Ovary (tissue), 9 donors: ENCODE results near the gene DHDH. TPM values are rescaled to one million over a fixed set of nuclear protein-coding genes. Genes with fewer than 3 reads are reported as not detected.
A peak's percentile ranks its signal among the peaks of the same experiment; 100 is the strongest.

ENCODE experiments used
- DNase-seq, 5 donors: peaks; one replicate each; pipeline ENCODE4 v3.0.0-alpha.2; 2019 to 2020
- H3K27ac ChIP-seq, 2 donors: fragments of 200-600 bp; one replicate each; pipeline versions ENCODE4 v1.5.1 to v1.8.0; 2019 to 2022
- H3K27me3 ChIP-seq: fragments of 200-600 bp; one replicate; pipeline ENCODE4 v1.8.0; 2022
- H3K36me3 ChIP-seq: fragments of 200-600 bp; sonication (generic); one replicate; pipeline ENCODE4 v1.5.1; 2019
- H3K4me1 ChIP-seq: one replicate; pipeline ENCODE4 v1.8.1; 2013; ENCODE audit warnings: mild to moderate bottlenecking, moderate library complexity; ENCODE audit not compliant: insufficient read depth
- H3K4me3 ChIP-seq: fragments of 200-600 bp; sonication (generic); one replicate; pipeline ENCODE4 v1.5.1; 2017
- H3K9me3 ChIP-seq, 2 donors: fragments of 200-600 bp in 1 of 2; sonication (generic) in 1 of 2; one replicate each; pipeline versions ENCODE4 v1.5.1 to v1.8.1; 2013 to 2019; ENCODE audit warnings: mild to moderate bottlenecking in 1 of 2, moderate library complexity in 1 of 2
- CTCF ChIP-seq, 3 donors: fragments of 450-650 bp in 2 of 3; fragments of 200-600 bp in 1 of 3; IDR thresholded peaks; one replicate each; pipeline versions ENCODE4 v1.5.1 to v1.8.0; 2016 to 2022; ENCODE audit warnings: antibody characterized with exemption in 3 of 3, mild to moderate bottlenecking in 1 of 3
- EP300 ChIP-seq: sonication (generic); formaldehyde crosslinking; IDR thresholded peaks from one replicate; pipeline ENCODE4 v1.6.1; 2017; ENCODE audit warnings: antibody characterized with exemption
- POLR2A ChIP-seq: fragments of 450-650 bp; IDR thresholded peaks from one replicate; pipeline ENCODE4 v1.6.1; 2017; ENCODE audit warnings: antibody characterized with exemption, mild to moderate bottlenecking, moderate library complexity
- WGBS, 3 donors: extraction: QIAGEN DNeasy Blood & Tissue Kit in 1 of 3; methylation state at CpG; one replicate each; pipeline versions ENCODE4 v1.1.5 to v1.1.7; 2013 to 2017; 5-methylcytosine and 5-hydroxymethylcytosine counted together
- intact Hi-C, 4 donors: fragments of 100-400 bp; cut with DNase I; formaldehyde crosslinking; loops; one replicate each; pipeline versions ENCODE4 v1.11.0 to v1.15.1; 2022 to 2023
- polyA plus RNA-seq, 2 donors: library from polyadenylated mRNA; stranded (reverse); fragments of 200-250 nt in 1 of 2; fragments of 350-450 nt in 1 of 2; fragmentation: Illumina TruSeq in 1 of 2; extraction: RNeasy Lipid Tissue Mini Kit (QIAGEN cat#74804) in 1 of 2; gene quantifications; one replicate each; pipeline ENCODE4 v1.2.3, GENCODE V29; 2013 to 2014
- total RNA-seq, 7 donors: library from RNA; depleted of rRNA in 2 of 7; stranded (reverse); fragments of >200 nt in 2 of 7; fragmentation: NEBNext Ultra II Directional in 3 of 7; extraction: Animal tissue kit (Norgen Biotek cat#: 25700) in 3 of 7; gene quantifications; one replicate each; pipeline versions ENCODE4 v1.1.0 to v1.2.4, GENCODE V29; 2016 to 2023
- donor health status: DM: no; HTN: no; CAD: no; lungs with moderate emphysema.
- donor health status: DM: no; HTN: no; CAD: no.
- donor health status: Bipolar disorder and iron deficiency.
- donor health status: DM: yes; HTN: yes; CAD: no.
- donor health status: DM: no; HTN: no; CAD: no.
- donor health status: DM: yes; HTN: yes; CAD: no.

DHDH gene
- total and polyA plus RNA-seq, 9 donors, result 0.28 to 0.78 (median 0.67) TPM; not detected in 4

DNA sequence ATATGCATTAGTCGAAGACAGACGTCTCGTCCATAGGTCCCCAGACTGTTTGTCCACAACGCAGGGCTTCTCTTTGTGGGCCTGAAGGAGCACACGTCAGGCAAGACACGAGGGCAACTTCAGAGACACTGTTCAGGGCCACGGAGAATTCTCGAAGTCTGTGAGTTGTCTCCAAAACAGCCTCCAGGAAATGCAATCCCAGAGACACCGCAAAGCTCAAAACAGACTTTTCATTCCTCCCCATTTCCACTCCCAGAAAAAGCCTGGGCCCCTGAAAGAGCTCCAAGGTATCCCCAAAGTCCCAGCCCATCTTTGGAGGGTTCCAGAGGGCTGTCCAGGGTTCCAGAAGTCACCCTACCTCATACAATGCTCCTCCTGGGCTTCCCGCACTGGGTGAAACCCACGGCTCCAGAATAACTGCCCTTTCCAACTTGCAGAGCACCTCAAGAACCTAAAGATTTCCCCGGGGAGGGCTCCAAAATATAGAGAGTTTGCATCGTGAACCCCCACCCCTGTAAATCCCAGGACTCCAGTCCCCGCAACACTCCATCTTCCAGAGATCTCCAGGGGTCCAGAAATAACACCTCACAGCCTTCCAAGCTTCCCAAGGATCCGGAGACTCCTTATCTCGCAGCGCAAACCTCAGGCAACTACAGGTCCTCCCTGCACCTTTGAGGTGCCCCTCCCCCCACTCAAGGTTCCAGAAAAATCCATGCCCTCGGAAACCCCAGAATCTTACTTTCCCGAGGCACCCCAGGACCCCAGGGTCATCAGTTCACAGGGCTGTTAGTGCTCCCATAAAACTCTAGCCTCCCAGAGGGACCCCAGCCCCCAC, 30.9 kb downstream of the DHDH start:
- DNase-seq, result peak in 2 of 5 donors; percentile 41 to 51
- WGBS, 3 donors, result 25 to 33% (median 29%) methylated on average over 19 of the region's 19 CpGs
- intact Hi-C loops, result loop anchor here in 3 of 4 donors (5.0 to 10.0 kb wide), 5 partner anchors 60 to 317 kb away; partner anchors contain the start of genes CA11 (in 1 of the 3), NUCB1 (in 1 of the 3) and PPP1R15A (in 1 of the 3)
- Histone ChIP-seq H3K36me3 (no peaks in the 10 kb centered on the region), H3K4me3 (peak overlapping the region; percentile 30), H3K27me3 (no peaks in the 10 kb centered on the region), H3K4me1 (peaks cover 10% of the 10 kb centered on the region), H3K9me3 (no peaks in the 10 kb centered on the region), H3K27ac (peak overlapping the region; percentile 87 to 88)
- TF ChIP-seq POLR2A, result no peak
- no peak for TF ChIP-seq CTCF (IDR thresholded peaks at IDR 0.05)
- no peak for TF ChIP-seq EP300

GRCh38 chr19:48965040-48965805, 31.7 kb downstream of the DHDH start, which contains the start of gene FTL:
TSS of gene FTL (plus strand) at chr19:48965309. CDS start at chr19:48965508, 199 bp downstream.
- H3K27me3 ChIP-seq, result no peaks in the 10 kb centered on the region
- no peaks in the 10 kb centered on the region for H3K36me3 ChIP-seq
- H3K4me3 ChIP-seq, result peak within 1 kb of the TSS; percentile 98
- peaks cover 10% of the 10 kb centered on the region for H3K4me1 ChIP-seq
- H3K27ac ChIP-seq, result peak within 1 kb of the TSS; percentile 87 to 88
- H3K9me3 ChIP-seq, result no peaks in the 10 kb centered on the region
- intact Hi-C loops, result loop anchor here in 3 of 4 donors (5.0 to 10.0 kb wide), 5 partner anchors 60 to 318 kb away; partner anchors contain the start of genes CA11 (in 1 of the 3), NUCB1 (in 1 of the 3) and PPP1R15A (in 1 of the 3)
- WGBS, 3 donors, result 0% methylated on average over 33 to 52 of the region's 52 CpGs
- DNase-seq, result peak; percentile 97 to 99 (median 98)
- TF ChIP-seq POLR2A, result peak; percentile 100
- TF ChIP-seq CTCF (IDR thresholded peaks at IDR 0.05), result no peak
- peak; percentile 72 for TF ChIP-seq EP300

DNA sequence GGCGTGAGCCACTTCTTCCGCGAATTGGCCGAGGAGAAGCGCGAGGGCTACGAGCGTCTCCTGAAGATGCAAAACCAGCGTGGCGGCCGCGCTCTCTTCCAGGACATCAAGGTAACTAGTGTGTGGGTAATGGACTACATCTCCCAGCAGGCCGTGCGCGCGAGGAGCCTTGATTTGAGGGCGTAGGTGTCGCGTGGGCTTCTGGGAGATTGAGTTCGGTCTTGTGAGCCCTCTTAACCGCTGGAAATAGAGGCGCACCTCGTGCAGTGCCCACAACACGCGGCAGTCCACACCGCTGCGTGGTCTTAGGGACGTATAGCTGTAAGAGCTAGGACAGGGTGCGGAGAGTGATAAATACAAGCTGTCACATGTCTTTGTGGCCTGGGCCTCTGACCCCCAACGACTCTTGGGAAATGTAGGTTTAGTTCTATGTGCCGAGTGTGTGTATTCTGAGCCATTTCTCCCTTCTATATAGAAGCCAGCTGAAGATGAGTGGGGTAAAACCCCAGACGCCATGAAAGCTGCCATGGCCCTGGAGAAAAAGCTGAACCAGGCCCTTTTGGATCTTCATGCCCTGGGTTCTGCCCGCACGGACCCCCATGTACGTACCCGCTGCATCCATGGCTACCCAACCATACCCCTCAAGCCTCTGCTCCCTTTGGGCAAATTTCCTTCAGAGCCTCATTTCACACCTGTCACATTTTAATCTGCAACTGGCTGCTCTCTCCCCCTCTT, 32.5 kb downstream of the DHDH start:
- H3K9me3 ChIP-seq, result no peaks in the 10 kb centered on the region
- DNase-seq, result peak; percentile 84 to 91 (median 89)
- intact Hi-C loops, result loop anchor here in 3 of 4 donors (5.0 to 10.0 kb wide), 5 partner anchors 61 to 319 kb away; partner anchors contain the start of genes CA11 (in 1 of the 3), NUCB1 (in 1 of the 3) and PPP1R15A (in 1 of the 3)
- H3K4me1 ChIP-seq, result peaks cover 10% of the 10 kb centered on the region
- TF ChIP-seq CTCF (IDR thresholded peaks at IDR 0.05) (no peak), EP300 (no peak), POLR2A (no peak)
- peak overlapping the region; percentile 87 to 88 for H3K27ac ChIP-seq
- 9 to 10% (median 10%) methylated on average over 36 of the region's 36 CpGs for WGBS, 3 donors
- peak overlapping the region; percentile 98 for H3K4me3 ChIP-seq
- no peaks in the 10 kb centered on the region for H3K36me3 ChIP-seq
- no peaks in the 10 kb centered on the region for H3K27me3 ChIP-seq
